ENCODE measurements around the gene OLFM2. TPM values are rescaled to one million over a fixed set of nuclear protein-coding genes. Genes with fewer than 3 reads are reported as not detected.

Gene OLFM2
- total RNA-seq, 1 donor from 2014 or later = 7.3 TPM

GRCh38 chr19:9969688-9969975 is 33.3 kb upstream of the OLFM2 start:
- Mint-ChIP-seq H3K4me1 (no peaks in the 10 kb centered on the region), H3K27me3 (ENCODE audit: low read depth) (peaks cover 46% of the 10 kb centered on the region)

GRCh38 chr19:9968820-9969687 is 32.7 kb upstream of the OLFM2 start:
- DNase-seq (ENCODE audit: low read depth, low spot score) = no peak
- no peak overlapping the region for H3K4me3 Mint-ChIP-seq
- H3K36me3 Mint-ChIP-seq (ENCODE audit: low read depth) = no peaks in the 10 kb centered on the region
- no peak overlapping the region for H3K27ac Mint-ChIP-seq (ENCODE audit: unreplicated experiment)
- TF ChIP-seq, protein P1, sequence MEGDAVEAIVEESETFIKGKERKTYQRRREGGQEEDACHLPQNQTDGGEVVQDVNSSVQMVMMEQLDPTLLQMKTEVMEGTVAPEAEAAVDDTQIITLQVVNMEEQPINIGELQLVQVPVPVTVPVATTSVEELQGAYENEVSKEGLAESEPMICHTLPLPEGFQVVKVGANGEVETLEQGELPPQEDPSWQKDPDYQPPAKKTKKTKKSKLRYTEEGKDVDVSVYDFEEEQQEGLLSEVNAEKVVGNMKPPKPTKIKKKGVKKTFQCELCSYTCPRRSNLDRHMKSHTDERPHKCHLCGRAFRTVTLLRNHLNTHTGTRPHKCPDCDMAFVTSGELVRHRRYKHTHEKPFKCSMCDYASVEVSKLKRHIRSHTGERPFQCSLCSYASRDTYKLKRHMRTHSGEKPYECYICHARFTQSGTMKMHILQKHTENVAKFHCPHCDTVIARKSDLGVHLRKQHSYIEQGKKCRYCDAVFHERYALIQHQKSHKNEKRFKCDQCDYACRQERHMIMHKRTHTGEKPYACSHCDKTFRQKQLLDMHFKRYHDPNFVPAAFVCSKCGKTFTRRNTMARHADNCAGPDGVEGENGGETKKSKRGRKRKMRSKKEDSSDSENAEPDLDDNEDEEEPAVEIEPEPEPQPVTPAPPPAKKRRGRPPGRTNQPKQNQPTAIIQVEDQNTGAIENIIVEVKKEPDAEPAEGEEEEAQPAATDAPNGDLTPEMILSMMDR (conservative IDR thresholded peaks at IDR 0.05) = no peak
- H3K4me1 Mint-ChIP-seq = no peaks in the 10 kb centered on the region
- no peaks in the 10 kb centered on the region for H3K9me3 Mint-ChIP-seq
- peaks cover 46% of the 10 kb centered on the region for H3K27me3 Mint-ChIP-seq (ENCODE audit: low read depth)

More at GRCh38 chr19:9969688-9969975, 33.3 kb upstream of the OLFM2 start:
- Mint-ChIP-seq H3K9me3 (no peaks in the 10 kb centered on the region), H3K4me3 (no peak overlapping the region), H3K27ac (ENCODE audit: unreplicated experiment) (no peak overlapping the region), H3K36me3 (ENCODE audit: low read depth) (no peaks in the 10 kb centered on the region)
- TF ChIP-seq, protein P1 (conservative IDR thresholded peaks at IDR 0.05) = no peak
- no peak for DNase-seq (ENCODE audit: low read depth, low spot score)

DNA sequence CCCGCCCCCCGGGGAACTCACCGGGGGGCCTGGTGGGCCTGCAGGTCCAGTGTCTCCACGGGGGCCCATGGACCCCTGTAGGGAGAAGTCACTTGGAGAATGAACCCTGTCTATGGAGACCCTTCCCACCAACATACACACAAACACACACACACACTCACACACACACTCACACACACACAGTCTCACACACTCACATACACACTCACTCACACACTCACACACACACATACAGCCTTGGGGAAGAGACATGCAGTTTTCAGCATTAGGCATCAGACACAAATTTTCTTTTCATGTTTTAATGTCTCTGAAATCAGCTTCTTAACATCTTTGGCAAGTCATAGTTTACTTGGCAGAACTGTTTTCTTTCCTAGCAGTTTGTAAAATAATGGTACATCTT is 31.0 kb upstream of the OLFM2 start:
- Mint-ChIP-seq H3K4me1 (no peaks in the 10 kb centered on the region), H3K9me3 (no peaks in the 10 kb centered on the region), H3K36me3 (ENCODE audit: low read depth) (no peaks in the 10 kb centered on the region), H3K4me3 (no peak overlapping the region), H3K27me3 (ENCODE audit: low read depth) (peaks cover 57% of the 10 kb centered on the region), H3K27ac (ENCODE audit: unreplicated experiment) (no peak overlapping the region)
- no peak for DNase-seq (ENCODE audit: low read depth, low spot score)
- TF ChIP-seq, protein P1 (conservative IDR thresholded peaks at IDR 0.05) = no peak

DNA sequence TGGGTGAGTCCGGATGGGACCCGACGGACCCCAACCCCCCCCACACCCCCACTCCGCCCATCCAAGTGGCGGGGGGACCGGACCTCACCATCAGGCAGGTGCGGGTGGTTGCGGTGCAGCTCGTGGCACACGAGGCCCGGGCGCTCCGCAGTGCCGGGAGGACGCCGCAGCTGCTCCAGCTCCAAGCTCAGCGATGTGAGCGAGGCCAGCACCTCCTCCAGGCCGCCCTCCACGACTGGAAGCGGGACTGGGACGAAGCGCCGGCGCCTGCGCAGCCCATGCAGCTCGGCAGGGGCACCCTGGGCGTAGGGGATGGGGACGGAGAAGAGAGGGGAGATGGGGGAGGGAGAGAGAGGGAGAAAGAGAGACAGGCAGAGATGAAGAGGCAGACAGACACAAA is 30.1 kb upstream of the OLFM2 start:
- Mint-ChIP-seq H3K9me3 (no peaks in the 10 kb centered on the region), H3K27ac (ENCODE audit: unreplicated experiment) (no peak overlapping the region), H3K4me3 (no peak overlapping the region), H3K4me1 (no peaks in the 10 kb centered on the region), H3K27me3 (ENCODE audit: low read depth) (peaks cover 55% of the 10 kb centered on the region), H3K36me3 (ENCODE audit: low read depth) (no peaks in the 10 kb centered on the region)
- no peak for DNase-seq (ENCODE audit: low read depth, low spot score)
- TF ChIP-seq, protein P1 (conservative IDR thresholded peaks at IDR 0.05) = no peak

- Mint-ChIP-seq H3K9me3 (no peaks in the 10 kb centered on the region), H3K27ac (ENCODE audit: unreplicated experiment) (no peak overlapping the region), H3K36me3 (ENCODE audit: low read depth) (no peaks in the 10 kb centered on the region), H3K4me3 (no peak overlapping the region), H3K27me3 (ENCODE audit: low read depth) (peaks cover 54% of the 10 kb centered on the region), H3K4me1 (no peaks in the 10 kb centered on the region)
- TF ChIP-seq, protein P1 (conservative IDR thresholded peaks at IDR 0.05) = no peak
- no peak for DNase-seq (ENCODE audit: low read depth, low spot score)
Measured at GRCh38 chr19:9966024-9966423, 29.7 kb upstream of the OLFM2 start.

All from neural crest cell (in vitro differentiated cells).